ENCODE data around the gene VAT1L. TPM values are rescaled to one million over a fixed set of nuclear protein-coding genes. Genes with fewer than 3 reads are reported as not detected.
A peak's percentile ranks its signal among the peaks of the same experiment; 100 is the strongest.

The VAT1L gene
- total RNA-seq, 2 donors from 2014 or later = 0.53 to 4.1 TPM

DNA sequence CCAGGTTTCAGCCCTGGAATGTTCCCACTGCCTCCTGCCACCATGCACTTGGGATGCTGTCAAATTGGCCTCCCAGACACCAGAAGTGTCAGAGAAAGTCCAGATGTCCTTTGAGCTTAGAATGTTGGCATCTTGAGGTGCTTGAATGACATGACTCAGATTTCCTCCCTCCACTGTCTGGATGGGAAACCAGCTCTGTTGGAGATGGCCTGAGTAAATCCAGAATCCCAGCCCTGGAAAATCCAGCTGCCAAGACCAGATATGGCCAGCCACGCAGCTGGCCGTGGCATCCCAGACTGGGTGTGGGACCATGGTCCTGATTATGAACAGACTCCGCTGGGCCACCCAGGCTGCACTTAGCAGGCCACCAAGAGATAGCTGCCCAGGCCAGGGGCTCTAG, 177.0 kb downstream of the VAT1L start:
- Mint-ChIP-seq H3K4me1 (peaks cover 51% of the 10 kb centered on the region), H3K27ac (no peak overlapping the region), H3K9me3 (no peaks in the 10 kb centered on the region), H3K36me3 (ENCODE audit: low read depth) (no peaks in the 10 kb centered on the region), H3K27me3 (ENCODE audit: insufficient read depth) (peaks cover 18% of the 10 kb centered on the region), H3K4me3 (no peak overlapping the region)
- no peak for DNase-seq
- Histone ChIP-seq H3K9ac (ENCODE audit: extremely low read depth, low read length, poor library complexity, severe bottlenecking) (no peak overlapping the region), H3K9me3 (ENCODE audit: control insufficient read depth, low read length) (no peaks in the 10 kb centered on the region), H3K36me3 (ENCODE audit: control insufficient read depth, insufficient read depth, low read length) (no peaks in the 10 kb centered on the region), H3K27ac (ENCODE audit: low read depth, low read length) (no peak overlapping the region), H3K4me3 (ENCODE audit: low read length) (no peak overlapping the region), H3K4me1 (ENCODE audit: control insufficient read depth, insufficient read depth, low read length) (peaks cover 10% of the 10 kb centered on the region), H3K27me3 (ENCODE audit: control insufficient read depth, insufficient read depth, low read length, poor library complexity, severe bottlenecking) (no peaks in the 10 kb centered on the region)
- WGBS, 2 experiments (ENCODE audit: insufficient coverage in 1 of 2, insufficient read length in 1 of 2) = 93 to 95% methylated on average over 3 of the region's 3 CpGs
- TF ChIP-seq, protein P1, sequence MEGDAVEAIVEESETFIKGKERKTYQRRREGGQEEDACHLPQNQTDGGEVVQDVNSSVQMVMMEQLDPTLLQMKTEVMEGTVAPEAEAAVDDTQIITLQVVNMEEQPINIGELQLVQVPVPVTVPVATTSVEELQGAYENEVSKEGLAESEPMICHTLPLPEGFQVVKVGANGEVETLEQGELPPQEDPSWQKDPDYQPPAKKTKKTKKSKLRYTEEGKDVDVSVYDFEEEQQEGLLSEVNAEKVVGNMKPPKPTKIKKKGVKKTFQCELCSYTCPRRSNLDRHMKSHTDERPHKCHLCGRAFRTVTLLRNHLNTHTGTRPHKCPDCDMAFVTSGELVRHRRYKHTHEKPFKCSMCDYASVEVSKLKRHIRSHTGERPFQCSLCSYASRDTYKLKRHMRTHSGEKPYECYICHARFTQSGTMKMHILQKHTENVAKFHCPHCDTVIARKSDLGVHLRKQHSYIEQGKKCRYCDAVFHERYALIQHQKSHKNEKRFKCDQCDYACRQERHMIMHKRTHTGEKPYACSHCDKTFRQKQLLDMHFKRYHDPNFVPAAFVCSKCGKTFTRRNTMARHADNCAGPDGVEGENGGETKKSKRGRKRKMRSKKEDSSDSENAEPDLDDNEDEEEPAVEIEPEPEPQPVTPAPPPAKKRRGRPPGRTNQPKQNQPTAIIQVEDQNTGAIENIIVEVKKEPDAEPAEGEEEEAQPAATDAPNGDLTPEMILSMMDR (conservative IDR thresholded peaks at IDR 0.05) = no peak

DNA sequence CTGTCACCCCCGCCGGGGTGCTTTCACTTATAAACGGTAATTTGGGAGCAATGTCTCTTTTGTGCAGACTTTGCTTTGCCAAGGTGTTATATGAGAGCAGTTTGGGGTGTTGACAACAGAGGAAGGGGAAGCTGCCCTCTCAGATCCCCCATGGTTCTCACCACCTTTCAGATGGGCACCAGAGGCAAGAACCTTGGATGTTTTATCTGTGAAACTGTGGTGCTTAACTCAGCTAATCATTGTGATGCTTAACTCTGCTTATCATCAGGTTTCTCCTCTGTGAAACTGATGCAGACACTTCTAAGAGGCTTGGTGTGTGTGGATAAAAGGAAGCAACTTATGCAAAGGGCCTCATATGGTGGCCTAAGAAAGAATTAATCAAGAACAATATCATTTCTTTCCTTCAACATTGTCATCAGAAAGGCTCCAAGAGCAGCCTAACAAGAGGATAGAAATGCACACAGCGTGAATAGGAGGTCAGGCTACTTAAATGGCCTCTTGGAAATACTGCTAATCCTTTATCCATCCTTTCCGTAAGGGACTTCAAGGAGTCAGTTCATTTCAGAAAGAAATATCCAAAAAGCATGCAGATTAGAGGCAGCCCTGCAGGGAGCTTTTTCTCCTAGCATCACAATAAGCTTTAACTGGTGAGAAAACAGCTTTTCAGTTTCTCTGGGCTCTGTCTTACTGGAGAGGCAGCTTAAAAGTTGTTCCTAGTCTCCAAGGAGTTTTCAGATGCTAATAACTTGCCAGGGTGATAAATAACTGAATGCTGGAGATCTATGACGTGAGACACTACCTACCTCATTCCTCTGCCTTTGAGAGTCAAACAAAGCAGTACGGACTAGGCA, 178.9 kb downstream of the VAT1L start:
- DNase-seq = peak; percentile 88
- peak overlapping the region; percentile 83 for H3K27ac Mint-ChIP-seq
- peak overlapping the region; percentile 71 for H3K27ac ChIP-seq (ENCODE audit: low read depth, low read length)

DNA sequence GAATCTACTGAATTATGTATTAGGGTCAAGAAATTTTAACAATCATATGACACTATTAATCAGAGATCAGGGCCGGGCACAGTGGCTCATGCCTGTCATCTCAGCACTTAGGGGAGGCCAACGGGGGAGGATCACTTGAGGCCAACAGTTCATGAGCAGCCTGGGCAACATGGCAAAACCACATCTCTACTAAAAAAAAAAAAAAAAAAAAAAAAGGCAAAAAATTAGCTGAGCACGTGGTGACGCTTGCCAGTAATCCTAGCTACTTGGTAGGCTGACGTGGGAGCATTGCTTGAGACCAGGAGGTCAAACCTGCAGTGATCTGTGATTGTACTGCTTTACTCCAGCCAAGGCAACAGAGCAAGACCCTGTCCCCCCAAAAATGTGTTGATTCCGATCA, 181.5 kb downstream of the VAT1L start:
- DNase-seq = peak; percentile 34
- H3K4me1 Mint-ChIP-seq = peaks cover 36% of the 10 kb centered on the region
- TF ChIP-seq, protein P1 (conservative IDR thresholded peaks at IDR 0.05) = no peak

More for the DNA sequence above, 178.9 kb downstream of the VAT1L start:
- Mint-ChIP-seq H3K9me3 (no peaks in the 10 kb centered on the region), H3K27me3 (ENCODE audit: insufficient read depth) (peaks cover 4% of the 10 kb centered on the region), H3K4me1 (peaks cover 53% of the 10 kb centered on the region), H3K4me3 (no peak overlapping the region), H3K36me3 (ENCODE audit: low read depth) (no peaks in the 10 kb centered on the region)
- no peaks in the 10 kb centered on the region for H3K9me3 ChIP-seq (ENCODE audit: control insufficient read depth, low read length)
- no peak overlapping the region for H3K9ac ChIP-seq (ENCODE audit: extremely low read depth, low read length, poor library complexity, severe bottlenecking)
- no peaks in the 10 kb centered on the region for H3K27me3 ChIP-seq (ENCODE audit: control insufficient read depth, insufficient read depth, low read length, poor library complexity, severe bottlenecking)
- H3K36me3 ChIP-seq (ENCODE audit: control insufficient read depth, insufficient read depth, low read length) = no peaks in the 10 kb centered on the region
- peaks cover 10% of the 10 kb centered on the region for H3K4me1 ChIP-seq (ENCODE audit: control insufficient read depth, insufficient read depth, low read length)
- no peak overlapping the region for H3K4me3 ChIP-seq (ENCODE audit: low read length)
- WGBS, 2 experiments (ENCODE audit: insufficient coverage in 1 of 2, insufficient read length in 1 of 2) = 2 to 7% methylated on average over 4 to 7 of the region's 7 CpGs
- TF ChIP-seq, protein P1 (conservative IDR thresholded peaks at IDR 0.05) = no peak

More for the DNA sequence above, 181.5 kb downstream of the VAT1L start:
- Histone ChIP-seq H3K4me1 (ENCODE audit: control insufficient read depth, insufficient read depth, low read length) (peaks cover 10% of the 10 kb centered on the region), H3K9me3 (ENCODE audit: control insufficient read depth, low read length) (no peaks in the 10 kb centered on the region), H3K27me3 (ENCODE audit: control insufficient read depth, insufficient read depth, low read length, poor library complexity, severe bottlenecking) (no peaks in the 10 kb centered on the region), H3K27ac (ENCODE audit: low read depth, low read length) (no peak overlapping the region), H3K4me3 (ENCODE audit: low read length) (no peak overlapping the region), H3K36me3 (ENCODE audit: control insufficient read depth, insufficient read depth, low read length) (no peaks in the 10 kb centered on the region), H3K9ac (ENCODE audit: extremely low read depth, low read length, poor library complexity, severe bottlenecking) (no peak overlapping the region)
- 88 to 100% methylated on average over 2 to 6 of the region's 6 CpGs for WGBS, 2 experiments (ENCODE audit: insufficient coverage in 1 of 2, insufficient read length in 1 of 2)
- no peaks in the 10 kb centered on the region for H3K9me3 Mint-ChIP-seq
- H3K27ac Mint-ChIP-seq = no peak overlapping the region
- H3K4me3 Mint-ChIP-seq = no peak overlapping the region
- H3K27me3 Mint-ChIP-seq (ENCODE audit: insufficient read depth) = peaks cover 2% of the 10 kb centered on the region
- H3K36me3 Mint-ChIP-seq (ENCODE audit: low read depth) = no peaks in the 10 kb centered on the region

All from endodermal cell (in vitro differentiated cells).